BJ (cell line): ENCODE measurements around the gene FECH. TPM values are rescaled to one million over a fixed set of nuclear protein-coding genes. Genes with fewer than 3 reads are reported as not detected.

Source experiments
- CTCF ChIA-PET: fragments of 350-600 bp; formaldehyde crosslinking; extraction: SDS; loops from one replicate; lab custom pipeline; 2021; ENCODE audit warnings: antibody characterized with exemption, inconsistent platforms; lab: Yijun Ruan, JAX
- POLR2A ChIA-PET: fragments of 300-600 bp; sonication (Branson Sonifier 250); formaldehyde crosslinking; extraction: SDS; loops from one replicate; lab custom pipeline; 2021; ENCODE audit warnings: antibody characterized with exemption; lab: Charles Lee
- DNase-seq: peaks from one replicate; pipeline ENCODE4 v3.0.0-alpha.2; 2011; ENCODE audit warnings: low read depth
- H3K27me3 ChIP-seq: 2 replicates; pipeline ENCODE4 v1.6.0; 2011; ENCODE audit warnings: low read length; ENCODE audit not compliant: control insufficient read depth, insufficient read depth
- H3K36me3 ChIP-seq: 2 replicates; pipeline ENCODE4 v1.5.1; 2011; ENCODE audit warnings: low read length; ENCODE audit not compliant: control insufficient read depth, insufficient read depth
- H3K4me3 ChIP-seq: 2 replicates; pipeline ENCODE4 v1.5.1; 2011; ENCODE audit warnings: low read depth, mild to moderate bottlenecking, control low read depth, low read length
- polyA plus RNA-seq: library from polyadenylated mRNA; depleted of rRNA; stranded (reverse); fragments of >200 nt; gene quantifications from 2 replicates; pipeline ENCODE4 v1.2.3, GENCODE V29; 2011
- TF ChIP-seq, protein P1 (sequence below): IDR thresholded peaks from 2 replicates; pipeline ENCODE4 v1.5.1; 2011; ENCODE audit warnings: low read depth, mild to moderate bottlenecking, control low read depth, inconsistent platforms, low read length, moderate library complexity; ENCODE audit not compliant: insufficient read depth

FECH gene
- polyA plus RNA-seq, 1 experiment: 63.4 TPM

DNA sequence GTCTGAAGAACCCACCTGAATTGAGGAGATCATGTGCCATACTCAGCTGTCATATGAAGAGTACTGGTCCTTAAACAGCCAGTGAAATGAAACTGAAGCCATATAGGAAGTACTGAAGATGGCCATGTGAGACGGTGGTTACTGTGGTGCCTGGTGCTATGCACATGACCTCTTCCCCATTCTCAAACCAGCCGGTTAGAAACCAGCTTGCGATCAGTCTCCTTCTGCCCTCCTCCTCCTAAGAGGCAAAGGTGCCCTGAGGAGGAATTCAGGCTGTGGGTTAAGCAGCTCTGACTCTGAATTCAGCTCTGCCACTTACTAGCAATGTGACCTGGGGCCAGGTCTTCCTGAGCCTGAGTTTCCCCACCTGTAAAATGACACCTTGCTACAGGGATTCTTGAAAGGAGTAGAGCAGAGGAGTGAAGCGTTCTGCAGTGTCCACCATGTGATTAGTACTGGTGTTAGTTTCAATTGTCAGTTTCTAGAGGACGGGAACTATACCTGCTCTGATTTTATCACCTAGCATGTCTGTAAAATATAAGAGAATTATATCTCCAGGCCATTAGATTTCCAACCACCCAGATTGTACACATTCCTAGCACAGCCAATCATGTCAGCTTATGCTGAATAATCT is 5.1 kb downstream of the FECH start:
- ChIA-PET CTCF (interaction anchor here (0.9 to 1.2 kb wide), 2 partner anchors 8 to 19 kb away, joined by 3 to 4 read pairs; no protein-coding TSS in a partner anchor), POLR2A (no interaction called here)
- H3K36me3 ChIP-seq: peaks cover 4% of the 10 kb centered on the region
- no peaks in the 10 kb centered on the region for H3K27me3 ChIP-seq
- TF ChIP-seq, protein P1, sequence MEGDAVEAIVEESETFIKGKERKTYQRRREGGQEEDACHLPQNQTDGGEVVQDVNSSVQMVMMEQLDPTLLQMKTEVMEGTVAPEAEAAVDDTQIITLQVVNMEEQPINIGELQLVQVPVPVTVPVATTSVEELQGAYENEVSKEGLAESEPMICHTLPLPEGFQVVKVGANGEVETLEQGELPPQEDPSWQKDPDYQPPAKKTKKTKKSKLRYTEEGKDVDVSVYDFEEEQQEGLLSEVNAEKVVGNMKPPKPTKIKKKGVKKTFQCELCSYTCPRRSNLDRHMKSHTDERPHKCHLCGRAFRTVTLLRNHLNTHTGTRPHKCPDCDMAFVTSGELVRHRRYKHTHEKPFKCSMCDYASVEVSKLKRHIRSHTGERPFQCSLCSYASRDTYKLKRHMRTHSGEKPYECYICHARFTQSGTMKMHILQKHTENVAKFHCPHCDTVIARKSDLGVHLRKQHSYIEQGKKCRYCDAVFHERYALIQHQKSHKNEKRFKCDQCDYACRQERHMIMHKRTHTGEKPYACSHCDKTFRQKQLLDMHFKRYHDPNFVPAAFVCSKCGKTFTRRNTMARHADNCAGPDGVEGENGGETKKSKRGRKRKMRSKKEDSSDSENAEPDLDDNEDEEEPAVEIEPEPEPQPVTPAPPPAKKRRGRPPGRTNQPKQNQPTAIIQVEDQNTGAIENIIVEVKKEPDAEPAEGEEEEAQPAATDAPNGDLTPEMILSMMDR: no peak
- no peak overlapping the region for H3K4me3 ChIP-seq
- DNase-seq: no peak

DNA sequence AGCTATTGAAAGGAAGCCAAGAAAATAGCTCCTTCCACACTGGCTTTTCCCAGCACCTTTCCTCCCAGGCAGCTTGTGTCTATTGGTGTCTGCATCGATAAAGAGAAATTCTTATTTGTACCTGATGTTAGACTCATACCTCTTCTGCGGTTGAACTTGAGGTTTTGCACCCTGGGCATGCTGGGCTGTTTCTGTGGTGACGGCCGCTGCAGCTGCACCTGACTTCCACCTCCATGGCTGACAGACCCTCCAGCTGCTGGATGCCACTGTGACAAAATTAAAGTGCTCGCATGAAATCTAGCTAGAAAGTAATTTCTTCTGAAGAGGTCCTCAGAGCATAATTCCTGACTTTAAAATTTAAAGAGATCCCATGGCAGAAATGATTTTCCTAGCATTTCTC is 6.6 kb downstream of the FECH start:
- Histone ChIP-seq H3K27me3 (no peaks in the 10 kb centered on the region), H3K4me3 (no peak overlapping the region), H3K36me3 (peaks cover 4% of the 10 kb centered on the region)
- DNase-seq: no peak
- ChIA-PET CTCF (interaction anchor here (1.6 kb wide), 1 partner anchor 18 kb away, joined by 4 read pairs; no protein-coding TSS in a partner anchor), POLR2A (no interaction called here)
- TF ChIP-seq, protein P1: no peak

GRCh38 chr18:57576316-57576715 is 10.2 kb downstream of the FECH start:
- Histone ChIP-seq H3K36me3 (peaks cover 6% of the 10 kb centered on the region), H3K4me3 (no peak overlapping the region), H3K27me3 (no peaks in the 10 kb centered on the region)
- TF ChIP-seq, protein P1: no peak
- no peak for DNase-seq
- ChIA-PET POLR2A (no interaction called here), CTCF (no interaction called here)

- CTCF ChIA-PET: interaction anchor here (2.7 kb wide), 1 partner anchor 14 kb away, joined by 7 read pairs; no protein-coding TSS in a partner anchor
- TF ChIP-seq, protein P1: no peak
- peaks cover 8% of the 10 kb centered on the region for H3K36me3 ChIP-seq
Measured at GRCh38 chr18:57575542-57575941, 11.0 kb downstream of the FECH start.

DNA sequence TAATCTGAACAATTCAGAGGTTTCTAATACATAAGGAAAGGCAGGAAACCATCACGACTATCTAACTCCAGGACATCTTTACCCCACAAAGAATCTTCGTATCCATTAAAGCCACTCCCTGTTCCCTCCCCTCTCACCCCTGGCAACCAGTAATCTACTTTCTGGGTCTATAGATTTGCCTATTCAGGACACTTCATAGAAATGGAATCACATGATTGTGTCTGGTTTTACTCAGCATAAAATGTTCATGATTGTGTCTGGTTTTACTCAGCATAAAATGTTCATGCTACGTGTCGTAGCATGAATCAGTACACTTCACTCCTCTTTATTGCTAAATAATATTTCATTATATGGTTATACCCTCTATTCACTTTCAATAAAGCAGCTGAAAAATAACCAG is 11.6 kb downstream of the FECH start:
- ChIA-PET CTCF (interaction anchor here (2.7 kb wide), 1 partner anchor 13 kb away, joined by 7 read pairs; no protein-coding TSS in a partner anchor), POLR2A (no interaction called here)
- Histone ChIP-seq H3K36me3 (peaks cover 6% of the 10 kb centered on the region), H3K4me3 (no peak overlapping the region), H3K27me3 (no peaks in the 10 kb centered on the region)
- TF ChIP-seq, protein P1: no peak
- DNase-seq: no peak

More at GRCh38 chr18:57575542-57575941, 11.0 kb downstream of the FECH start:
- Histone ChIP-seq H3K4me3 (no peak overlapping the region), H3K27me3 (no peaks in the 10 kb centered on the region)
- POLR2A ChIA-PET: no interaction called here
- no peak for DNase-seq
